RWPE2 (cell line): ENCODE measurements around the gene AUNIP.

Source experiments
- ATAC-seq: fragments of 200-7000 bp; cut with Tn5 transposase; 3 replicates; pipeline ENCODE4 v1.9.1; 2021; ENCODE audit warnings: low read depth
- DNase-seq: peaks from one replicate; pipeline ENCODE4 v3.0.0-alpha.2; 2020; ENCODE audit warnings: low spot score
- H3K27ac ChIP-seq: fragments of 450-650 bp; 2 replicates; pipeline ENCODE4 v1.5.1; 2017; ENCODE audit warnings: mild to moderate bottlenecking; ENCODE audit not compliant: poor library complexity, severe bottlenecking
- H3K27me3 ChIP-seq: fragments of 250-450 bp; sonication (Bioruptor Pico); 2 replicates; pipeline ENCODE4 v1.5.1; 2021; ENCODE audit warnings: mild to moderate bottlenecking, moderate library complexity; ENCODE audit not compliant: insufficient read depth, poor library complexity, severe bottlenecking
- H3K36me3 ChIP-seq: fragments of 250-450 bp; sonication (Bioruptor Pico); 2 replicates; pipeline ENCODE4 v1.5.1; 2020; ENCODE audit warnings: low read depth, mild to moderate bottlenecking, moderate library complexity
- H3K4me1 ChIP-seq: fragments of 250-450 bp; sonication (Bioruptor Pico); 2 replicates; pipeline ENCODE4 v1.5.1; 2021; ENCODE audit warnings: mild to moderate bottlenecking, moderate library complexity; ENCODE audit not compliant: insufficient read depth, poor library complexity, severe bottlenecking
- H3K4me3 ChIP-seq: fragments of 250-450 bp; sonication (Bioruptor Pico); 2 replicates; pipeline ENCODE4 v1.5.1; 2021; ENCODE audit warnings: mild to moderate bottlenecking, moderate library complexity; ENCODE audit not compliant: severe bottlenecking
- H3K9me3 ChIP-seq: fragments of 250-450 bp; sonication (Bioruptor Pico); 2 replicates; pipeline ENCODE4 v1.5.1; 2021; ENCODE audit warnings: mild to moderate bottlenecking, moderate library complexity; ENCODE audit not compliant: severe bottlenecking
- CTCF ChIP-seq: fragments of 450-650 bp; IDR thresholded peaks from one replicate; pipeline ENCODE4 v1.5.1; 2017; ENCODE audit warnings: mild to moderate bottlenecking, moderate library complexity; ENCODE audit not compliant: poor library complexity, severe bottlenecking

AUNIP gene

GRCh38 chr1:25862785-25863485 lies 3.7 kb upstream of the AUNIP start:
- peaks cover 1% of the 10 kb centered on the region for H3K9me3 ChIP-seq
- ATAC-seq: no peak

GRCh38 chr1:25861316-25862286 lies 2.3 kb upstream of the AUNIP start:
- ATAC-seq: no peak
- peaks cover 1% of the 10 kb centered on the region for H3K9me3 ChIP-seq
- no peaks in the 10 kb centered on the region for H3K27me3 ChIP-seq
- H3K36me3 ChIP-seq: peaks cover 16% of the 10 kb centered on the region
- no peak overlapping the region for H3K4me3 ChIP-seq
- H3K4me1 ChIP-seq: peaks cover 14% of the 10 kb centered on the region
- TF ChIP-seq CTCF: no peak
- DNase-seq: no peak
- peak overlapping the region; percentile 60 for H3K27ac ChIP-seq

More at GRCh38 chr1:25862785-25863485, 3.7 kb upstream of the AUNIP start:
- DNase-seq: no peak
- Histone ChIP-seq H3K36me3 (peaks cover 23% of the 10 kb centered on the region), H3K4me1 (peaks cover 12% of the 10 kb centered on the region), H3K4me3 (no peak overlapping the region), H3K27me3 (no peaks in the 10 kb centered on the region), H3K27ac (no peak overlapping the region)
- no peak for TF ChIP-seq CTCF

- H3K4me1 ChIP-seq: peaks cover 14% of the 10 kb centered on the region
- no peak for TF ChIP-seq CTCF
- DNase-seq (no peak), ATAC-seq (peak; percentile 33)
- H3K4me3 ChIP-seq: peak overlapping the region; percentile 90
- peaks cover 20% of the 10 kb centered on the region for H3K36me3 ChIP-seq
- peak overlapping the region; percentile 60 for H3K27ac ChIP-seq
- no peaks in the 10 kb centered on the region for H3K27me3 ChIP-seq
- peaks cover 1% of the 10 kb centered on the region for H3K9me3 ChIP-seq
These were observed 763 bp downstream of the AUNIP start for GRCh38 chr1:25858494-25858893.

- Histone ChIP-seq H3K36me3 (peaks cover 20% of the 10 kb centered on the region; the same call in 1 of the 2 replicates), H3K27ac (no peak overlapping the region), H3K4me3 (no peak overlapping the region), H3K4me1 (peaks cover 14% of the 10 kb centered on the region), H3K27me3 (no peaks in the 10 kb centered on the region), H3K9me3 (peaks cover 1% of the 10 kb centered on the region)
- ATAC-seq: no peak
- TF ChIP-seq CTCF: no peak
- DNase-seq: no peak
These were observed 2.4 kb downstream of the AUNIP start for GRCh38 chr1:25856856-25857255.
